ENCODE measurements around the gene IMPDH1. TPM values are rescaled to one million over a fixed set of nuclear protein-coding genes. Genes with fewer than 3 reads are reported as not detected.

The IMPDH1 gene
- total RNA-seq, 4 donors from 2014 or later: 29.1 to 72.1 (median 56.0) TPM

- Histone ChIP-seq H3K4me3 (peak within 1 kb of the TSS; percentile 63 to 78 (median 72)), H3K4me1 (peaks cover 25 to 31% (median 25%) of the 10 kb centered on the region in 4 donors), H3K27me3 (no peaks in the 10 kb centered on the region), H3K36me3 (peaks cover 5 to 10% (median 8%) of the 10 kb centered on the region in 4 donors), H3K27ac (replicated peaks in 1 of 4) (peak within 1 kb of the TSS; percentile 75 to 83 (median 79)), H3K9me3 (no peaks in the 10 kb centered on the region)
- DNase-seq (ENCODE audit: extremely low spot score): peak; percentile 97
- intact Hi-C loops (cut with DNase I): no loop called here
- TF ChIP-seq POLR2AphosphoS5 (IDR thresholded peaks at IDR 0.05) (peak; percentile 87 to 92), POLR2A (IDR thresholded peaks at IDR 0.05; ENCODE audit: low read depth) (no peak), EP300 (IDR thresholded peaks at IDR 0.05) (no peak)
- TF ChIP-seq, protein P1, sequence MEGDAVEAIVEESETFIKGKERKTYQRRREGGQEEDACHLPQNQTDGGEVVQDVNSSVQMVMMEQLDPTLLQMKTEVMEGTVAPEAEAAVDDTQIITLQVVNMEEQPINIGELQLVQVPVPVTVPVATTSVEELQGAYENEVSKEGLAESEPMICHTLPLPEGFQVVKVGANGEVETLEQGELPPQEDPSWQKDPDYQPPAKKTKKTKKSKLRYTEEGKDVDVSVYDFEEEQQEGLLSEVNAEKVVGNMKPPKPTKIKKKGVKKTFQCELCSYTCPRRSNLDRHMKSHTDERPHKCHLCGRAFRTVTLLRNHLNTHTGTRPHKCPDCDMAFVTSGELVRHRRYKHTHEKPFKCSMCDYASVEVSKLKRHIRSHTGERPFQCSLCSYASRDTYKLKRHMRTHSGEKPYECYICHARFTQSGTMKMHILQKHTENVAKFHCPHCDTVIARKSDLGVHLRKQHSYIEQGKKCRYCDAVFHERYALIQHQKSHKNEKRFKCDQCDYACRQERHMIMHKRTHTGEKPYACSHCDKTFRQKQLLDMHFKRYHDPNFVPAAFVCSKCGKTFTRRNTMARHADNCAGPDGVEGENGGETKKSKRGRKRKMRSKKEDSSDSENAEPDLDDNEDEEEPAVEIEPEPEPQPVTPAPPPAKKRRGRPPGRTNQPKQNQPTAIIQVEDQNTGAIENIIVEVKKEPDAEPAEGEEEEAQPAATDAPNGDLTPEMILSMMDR (IDR thresholded peaks at IDR 0.05): peak in 2 of 3 experiments; percentile 4 to 19
- WGBS: 16% methylated on average over 36 of the region's 49 CpGs
These were observed 66.0 kb downstream of the IMPDH1 start, which contains the start of gene RBM28 for GRCh38 chr7:128343554-128344430. Gene RBM28, minus strand, starts transcription at chr7:128343908. Its CDS starts 115 bp downstream, at chr7:128343793.

Small RNA genes lying within 50 kb of the gene (small RNA-seq; reads per million reads assigned to genes)
- gene AC010655.1: 0 reads per million in 3 donors
- 0 reads per million in 3 donors for gene RNU7-27P
- gene RNU7-54P: 0 reads per million in 3 donors

Other genes starting within 250 kb of the IMPDH1 start
- not detected for gene LEP, start 168.7 kb downstream of the IMPDH1 start, total RNA-seq
- 10 to 100 TPM; 13.3 to 16.6 (median 15.0) TPM for gene RBM28, start 66.1 kb downstream of the IMPDH1 start, total RNA-seq
- gene PRRT4, start 48.3 kb downstream of the IMPDH1 start, total RNA-seq: 1 to 10 TPM in 1 of 4 donors, under 1 TPM in 2, not detected in 1; 0.42 to 1.8 (median 0.78) TPM
- 10 to 100 TPM in 1 of 4 donors, 1 to 10 TPM in 3; 4.1 to 15.1 (median 5.8) TPM for gene HILPDA, start 45.9 kb upstream of the IMPDH1 start, total RNA-seq
- gene METTL2B, start 66.8 kb upstream of the IMPDH1 start, total RNA-seq: 10 to 100 TPM; 19.9 to 23.5 (median 21.0) TPM

All from esophagus muscularis mucosa (tissue), 4 donors.